Right lobe of liver (tissue), 6 donors: ENCODE measurements around the gene LEPR. TPM values are rescaled to one million over a fixed set of nuclear protein-coding genes. Genes with fewer than 3 reads are reported as not detected.

Experiments
- ATAC-seq, 4 donors: fragments of 200-7000 bp; cut with Tn5 transposase; one replicate each; pipeline ENCODE4 v1.9.1; 2020; ENCODE audit warnings: mild to moderate bottlenecking in 4 of 4, moderate library complexity in 4 of 4
- DNase-seq, 3 donors: peaks; one replicate each; pipeline ENCODE4 v3.0.0-alpha.2; 2020
- H3K27ac ChIP-seq, 3 donors: fragments of 200-600 bp; one replicate each; pipeline ENCODE4 v1.8.0; 2022
- H3K27me3 ChIP-seq, 2 donors: fragments of 200-600 bp; one replicate each; pipeline ENCODE4 v1.8.0; 2022
- H3K36me3 ChIP-seq, 4 donors: fragments of 200-600 bp; sonication (generic) in 1 of 4; one replicate each; pipeline versions ENCODE4 v1.5.1 to v1.8.0; 2017 to 2022; ENCODE audit warnings: control low read depth in 1 of 4
- H3K4me1 ChIP-seq, 4 donors: fragments of 200-600 bp; sonication (generic) in 1 of 4; one replicate each; pipeline versions ENCODE4 v1.5.1 to v1.8.0; 2017 to 2022; ENCODE audit warnings: control low read depth in 1 of 4
- H3K4me3 ChIP-seq, 3 donors: fragments of 200-600 bp; one replicate each; pipeline ENCODE4 v1.8.0; 2022
- H3K9me3 ChIP-seq, 4 donors: fragments of 200-600 bp; sonication (generic) in 1 of 4; one replicate each; pipeline versions ENCODE4 v1.5.1 to v1.8.0; 2017 to 2022; ENCODE audit warnings: control low read depth in 1 of 4
- POLR2A ChIP-seq: fragments of 450-650 bp; IDR thresholded peaks from one replicate; pipeline ENCODE4 v1.6.1; 2017; ENCODE audit warnings: antibody characterized with exemption, mild to moderate bottlenecking
- WGBS: methylation state at CpG from one replicate; pipeline ENCODE4 v1.1.6; 2018; ENCODE audit warnings: low coverage, low lambda C conversion rate; ENCODE audit not compliant: insufficient coverage; ENCODE audit errors: missing lambda C conversion rate; 5-methylcytosine and 5-hydroxymethylcytosine counted together
- intact Hi-C, 2 donors: fragments of 100-400 bp; cut with DNase I; formaldehyde crosslinking; loops; one replicate each; pipeline versions ENCODE4 v1.11.2 to v1.14.1; 2022
- total RNA-seq, 6 experiments: library from RNA; depleted of rRNA in 2 of 6; stranded (reverse); fragments of >200 nt in 2 of 6; fragmentation: NEBNext Ultra II Directional in 3 of 6; extraction: Animal tissue kit (Norgen Biotek cat#: 25700) in 3 of 6; gene quantifications; one replicate each; pipeline versions ENCODE4 v1.1.0 to v1.2.4, GENCODE V29; 2016 to 2023
- TF ChIP-seq, protein P1 (sequence below), 4 donors: fragments of 200-600 bp in 3 of 4; fragments of 450-650 bp in 1 of 4; IDR thresholded peaks; one replicate each; pipeline versions ENCODE4 v1.5.1 to v1.8.0; 2016 to 2022; ENCODE audit warnings: antibody characterized with exemption in 4 of 4, mild to moderate bottlenecking in 2 of 4
- donor health status: DM: no; HTN: yes; CAD: no.
- donor health status: DM: no; HTN: no; CAD: no.
- donor health status: DM: no; HTN: no; CAD: no.
- donor health status: DM: no; HTN: yes; CAD: no.
- donor health status: DM: no; HTN: yes; CAD: no.

The LEPR gene
- total RNA-seq, 6 experiments from 2014 or later: 26.8 to 264 (median 57.1) TPM

DNA sequence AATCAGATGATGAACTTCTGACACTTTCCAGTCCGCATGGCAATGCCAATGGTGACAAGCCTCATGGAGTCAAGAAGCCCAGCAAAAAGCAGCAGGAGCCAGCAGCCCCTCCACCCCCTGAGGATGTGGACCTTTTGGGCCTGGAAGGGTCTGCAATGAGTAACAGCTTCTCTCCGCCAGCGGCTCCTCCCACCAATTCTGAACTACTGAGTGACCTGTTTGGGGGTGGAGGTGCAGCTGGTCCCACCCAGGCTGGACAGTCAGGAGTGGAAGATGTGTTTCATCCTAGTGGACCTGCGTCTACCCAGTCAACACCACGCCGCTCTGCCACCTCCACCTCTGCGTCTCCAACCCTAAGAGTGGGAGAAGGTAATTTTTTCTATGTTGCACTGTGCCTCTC lies 28.0 kb upstream of the LEPR start:
- DNase-seq: no peak

DNA sequence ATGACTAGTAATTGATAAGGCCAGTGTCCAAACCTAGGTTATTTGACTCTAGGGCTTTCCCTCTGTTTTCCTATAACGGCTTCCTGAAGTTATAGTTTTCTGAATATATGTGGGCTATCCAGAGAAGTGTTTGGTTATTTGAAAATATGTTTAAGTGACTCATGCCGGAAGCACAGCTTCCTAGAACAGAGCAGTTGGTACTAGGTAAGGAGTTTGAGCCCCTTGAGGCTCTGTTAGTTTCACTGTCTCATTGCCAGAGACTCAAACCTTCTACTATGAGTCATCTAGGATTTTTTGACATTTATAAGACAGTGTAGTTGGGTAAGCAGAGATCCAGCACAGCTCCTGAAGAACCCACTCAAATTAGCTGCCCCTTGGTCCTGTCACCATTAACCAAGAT lies 27.1 kb upstream of the LEPR start:
- intact Hi-C loops: no loop called here
- Histone ChIP-seq H3K4me1 (no peaks in the 10 kb centered on the region), H3K9me3 (no peaks in the 10 kb centered on the region), H3K4me3 (no peak overlapping the region), H3K27me3 (no peaks in the 10 kb centered on the region), H3K36me3 (no peaks in the 10 kb centered on the region), H3K27ac (no peak overlapping the region)
- no peak for DNase-seq
- ATAC-seq: no peak
- TF ChIP-seq, protein P1, sequence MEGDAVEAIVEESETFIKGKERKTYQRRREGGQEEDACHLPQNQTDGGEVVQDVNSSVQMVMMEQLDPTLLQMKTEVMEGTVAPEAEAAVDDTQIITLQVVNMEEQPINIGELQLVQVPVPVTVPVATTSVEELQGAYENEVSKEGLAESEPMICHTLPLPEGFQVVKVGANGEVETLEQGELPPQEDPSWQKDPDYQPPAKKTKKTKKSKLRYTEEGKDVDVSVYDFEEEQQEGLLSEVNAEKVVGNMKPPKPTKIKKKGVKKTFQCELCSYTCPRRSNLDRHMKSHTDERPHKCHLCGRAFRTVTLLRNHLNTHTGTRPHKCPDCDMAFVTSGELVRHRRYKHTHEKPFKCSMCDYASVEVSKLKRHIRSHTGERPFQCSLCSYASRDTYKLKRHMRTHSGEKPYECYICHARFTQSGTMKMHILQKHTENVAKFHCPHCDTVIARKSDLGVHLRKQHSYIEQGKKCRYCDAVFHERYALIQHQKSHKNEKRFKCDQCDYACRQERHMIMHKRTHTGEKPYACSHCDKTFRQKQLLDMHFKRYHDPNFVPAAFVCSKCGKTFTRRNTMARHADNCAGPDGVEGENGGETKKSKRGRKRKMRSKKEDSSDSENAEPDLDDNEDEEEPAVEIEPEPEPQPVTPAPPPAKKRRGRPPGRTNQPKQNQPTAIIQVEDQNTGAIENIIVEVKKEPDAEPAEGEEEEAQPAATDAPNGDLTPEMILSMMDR (IDR thresholded peaks at IDR 0.05): no peak
- TF ChIP-seq POLR2A: no peak
- whole genome bisulfite sequencing: 61% methylated on average over 2 of the region's 2 CpGs

More for the DNA sequence above, 28.0 kb upstream of the LEPR start:
- no peak overlapping the region for H3K4me3 ChIP-seq
- no peak for ATAC-seq
- TF ChIP-seq, protein P1 (IDR thresholded peaks at IDR 0.05): no peak
- 100% methylated on average over 2 of the region's 7 CpGs for WGBS
- H3K27me3 ChIP-seq: no peaks in the 10 kb centered on the region
- H3K36me3 ChIP-seq: no peaks in the 10 kb centered on the region
- intact Hi-C loops: no loop called here
- H3K4me1 ChIP-seq: no peaks in the 10 kb centered on the region
- H3K9me3 ChIP-seq: no peaks in the 10 kb centered on the region
- no peak overlapping the region for H3K27ac ChIP-seq

DNA sequence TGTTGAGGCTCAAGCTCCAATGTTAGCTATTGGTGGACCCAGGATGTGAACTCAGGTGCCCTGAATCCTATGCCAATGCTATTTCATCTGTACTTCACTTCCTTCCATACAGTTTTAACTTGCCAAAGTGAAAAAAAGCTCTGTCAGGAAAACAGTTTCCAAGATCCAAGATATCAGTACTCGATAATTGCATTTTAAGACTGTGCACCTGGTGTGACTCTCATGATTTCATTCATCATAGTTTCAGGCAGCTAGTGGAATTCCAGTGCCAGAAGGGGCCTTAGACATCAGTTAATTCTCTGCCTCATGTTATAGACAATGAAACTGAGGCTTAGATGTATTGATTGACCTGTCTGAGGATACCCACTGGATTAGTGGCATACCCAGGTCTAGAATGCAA lies 26.5 kb upstream of the LEPR start:
- no peaks in the 10 kb centered on the region for H3K36me3 ChIP-seq
- ATAC-seq (no peak), DNase-seq (no peak)
- no peaks in the 10 kb centered on the region for H3K27me3 ChIP-seq
- H3K4me1 ChIP-seq: no peaks in the 10 kb centered on the region
- H3K4me3 ChIP-seq: no peak overlapping the region
- intact Hi-C loops: no loop called here
- no peaks in the 10 kb centered on the region for H3K9me3 ChIP-seq
- WGBS: 67% methylated on average over 1 of the region's 1 CpG
- H3K27ac ChIP-seq: no peak overlapping the region
- TF ChIP-seq, protein P1 (IDR thresholded peaks at IDR 0.05): no peak
- TF ChIP-seq POLR2A: no peak

DNA sequence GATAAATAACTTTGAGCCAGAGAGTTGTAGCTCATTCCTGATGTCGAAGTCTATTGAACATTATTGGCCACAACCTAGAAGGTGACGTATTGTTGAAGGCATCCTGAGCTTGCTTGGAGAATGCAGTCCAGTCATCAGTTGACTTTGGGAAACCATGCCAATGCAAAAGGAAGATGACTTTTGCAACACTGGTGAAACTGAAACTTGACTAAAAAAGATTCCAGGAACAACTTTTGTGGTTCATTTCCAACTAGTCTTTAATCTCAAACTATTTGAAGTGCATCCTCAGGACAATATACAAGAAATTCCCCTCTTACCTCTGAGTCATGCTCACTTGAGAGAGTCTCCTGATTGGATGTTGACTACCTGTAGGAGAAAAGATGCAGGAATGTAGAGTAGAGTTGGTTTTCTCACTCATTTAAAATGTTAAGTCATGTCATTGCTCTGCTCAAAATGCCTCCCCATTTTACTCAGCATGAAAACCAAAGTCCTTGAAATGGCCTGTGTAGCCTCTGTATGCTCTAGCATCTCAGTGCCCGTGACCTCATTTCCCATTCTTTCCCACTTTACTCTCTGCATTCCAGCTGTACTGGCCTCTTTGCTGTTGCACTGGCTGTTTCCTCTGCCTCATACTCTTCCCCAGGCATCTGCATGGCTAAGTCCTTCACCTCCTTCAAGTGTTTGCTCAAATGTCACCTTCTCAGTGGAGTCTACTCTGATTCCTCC lies 24.4 kb upstream of the LEPR start:
- Histone ChIP-seq H3K9me3 (no peaks in the 10 kb centered on the region), H3K27me3 (no peaks in the 10 kb centered on the region), H3K36me3 (no peaks in the 10 kb centered on the region), H3K27ac (no peak overlapping the region), H3K4me1 (no peaks in the 10 kb centered on the region), H3K4me3 (no peak overlapping the region)
- intact Hi-C loops: no loop called here
- DNase-seq (no peak), ATAC-seq (peak in 1 of 4 donors; percentile 54)
- WGBS: 79% methylated on average over 3 of the region's 3 CpGs
- no peak for TF ChIP-seq POLR2A
- TF ChIP-seq, protein P1 (IDR thresholded peaks at IDR 0.05): no peak
